PC-9 (cell line): ENCODE measurements around the gene ALG5. TPM values are rescaled to one million over a fixed set of nuclear protein-coding genes. Genes with fewer than 3 reads are reported as not detected.

Source experiments
- BruUV-seq: library from RNA; stranded (reverse); fragments of 400-500 nt; replicated peaks from 2 replicates; lab custom pipeline; 2021; lab: Mats Ljungman, UMichigan
- CTCF ChIA-PET: fragments of 300-600 bp; sonication (Branson Sonifier 250); formaldehyde crosslinking; loops from one replicate; lab custom pipeline; 2022; ENCODE audit warnings: antibody characterized with exemption; lab: Charles Lee
- POLR2A ChIA-PET: fragments of 300-600 bp; sonication (Branson Sonifier 250); formaldehyde crosslinking; loops from one replicate; lab custom pipeline; 2022; ENCODE audit warnings: antibody characterized with exemption; ENCODE audit not compliant: unreplicated experiment; lab: Charles Lee
- DNase-seq, 2 experiments: peaks; one replicate each; pipeline versions ENCODE4 v3.0.0 to v3.0.0-alpha.2; 2015 to 2022; ENCODE audit warnings: mixed read lengths in 1 of 2
- H2AFZ ChIP-seq: fragments of 200-600 bp; sonication (generic); 2 replicates; pipeline ENCODE4 v1.8.1; 2017; ENCODE audit warnings: antibody characterized with exemption
- H3F3A ChIP-seq: fragments of 200-600 bp; sonication (generic); 2 replicates; pipeline ENCODE4 v1.8.1; 2017; ENCODE audit warnings: antibody characterized with exemption, mild to moderate bottlenecking, low read depth; ENCODE audit not compliant: insufficient read depth
- H3K27ac ChIP-seq: fragments of 200-600 bp; sonication (generic); 2 replicates; pipeline ENCODE4 v1.6.1; 2016; ENCODE audit warnings: mixed run types
- H3K27me3 ChIP-seq: fragments of 200-600 bp; sonication (generic); 2 replicates; pipeline ENCODE4 v1.6.1; 2016; ENCODE audit warnings: low read depth, mixed run types; ENCODE audit not compliant: insufficient read depth
- H3K36me3 ChIP-seq: fragments of 200-600 bp; sonication (generic); 2 replicates; pipeline ENCODE4 v1.6.1; 2016; ENCODE audit warnings: low read depth, mixed run types
- H3K4me1 ChIP-seq: fragments of 200-600 bp; sonication (generic); replicated peaks from 2 replicates; pipeline ENCODE4 v1.6.1; 2016; ENCODE audit warnings: mixed run types; ENCODE audit not compliant: insufficient read depth
- H3K4me2 ChIP-seq: fragments of 200-600 bp; sonication (generic); 2 replicates; pipeline ENCODE4 v1.6.1; 2017; ENCODE audit warnings: mixed run types
- H3K4me3 ChIP-seq: fragments of 200-600 bp; sonication (generic); 2 replicates; pipeline ENCODE4 v1.6.1; 2016; ENCODE audit warnings: mixed run types
- H3K79me2 ChIP-seq: fragments of 200-600 bp; sonication (generic); 2 replicates; pipeline ENCODE4 v1.6.1; 2017; ENCODE audit warnings: low read depth, mixed run types
- H3K9me2 ChIP-seq: fragments of 200-600 bp; sonication (generic); 2 replicates; pipeline ENCODE4 v1.8.1; 2017; ENCODE audit warnings: mild to moderate bottlenecking; ENCODE audit not compliant: insufficient read depth
- H3K9me3 ChIP-seq: fragments of 200-600 bp; sonication (generic); 2 replicates; pipeline ENCODE4 v1.8.1; 2016; ENCODE audit warnings: low read depth; ENCODE audit not compliant: insufficient read depth
- H4K20me1 ChIP-seq: fragments of 200-600 bp; sonication (generic); 2 replicates; pipeline ENCODE4 v1.8.1; 2017; ENCODE audit not compliant: insufficient read depth
- EZH2 ChIP-seq: fragments of 200-600 bp; sonication (generic); IDR thresholded peaks from 2 replicates; pipeline ENCODE4 v1.8.0; 2017; ENCODE audit warnings: antibody characterized with exemption, low read depth
- intact Hi-C: fragments of 100-400 bp; cut with micrococcal nuclease; formaldehyde crosslinking; loops from one replicate; pipeline ENCODE4 v1.10.0; 2022; ENCODE audit not compliant: unreplicated experiment
- total RNA-seq: library from RNA; stranded (reverse); gene quantifications from 2 replicates; pipeline ENCODE4 v1.2.3, GENCODE V29; 2021
- TF ChIP-seq, protein P1 (sequence below): fragments of 200-600 bp; sonication (generic); conservative IDR thresholded peaks from 2 replicates; pipeline ENCODE4 v1.6.1; 2017; ENCODE audit warnings: mixed run types, antibody characterized with exemption, mild to moderate bottlenecking, moderate library complexity

ALG5 gene
- total RNA-seq, 1 experiment from 2014 or later: 18.8 TPM

DNA sequence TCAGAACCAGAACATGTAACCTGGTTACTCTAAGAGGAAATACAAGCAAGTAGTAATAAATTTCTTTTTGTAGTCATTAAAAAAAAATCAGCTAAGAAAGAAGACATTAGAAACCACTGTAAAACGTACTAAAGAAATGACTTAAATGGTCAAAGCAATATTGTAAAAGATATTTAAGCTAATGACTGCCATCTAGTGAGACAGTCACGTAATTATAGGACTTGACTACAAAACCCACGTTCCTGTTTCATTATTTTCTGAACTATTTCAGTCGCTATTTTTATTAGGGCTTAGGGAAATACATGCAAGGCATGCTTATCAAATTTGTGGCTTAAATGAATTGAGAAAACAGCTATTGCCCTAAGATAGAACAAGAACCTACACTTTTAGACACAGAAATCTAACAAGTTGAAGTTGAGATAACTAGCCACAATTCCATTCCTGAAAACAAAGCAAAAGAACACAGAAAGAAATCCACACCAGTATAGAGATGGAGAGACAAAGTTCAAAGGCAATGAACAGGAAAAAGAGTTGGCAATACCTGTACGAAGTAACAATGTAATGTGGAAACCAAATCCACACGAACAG is 17.9 kb downstream of the ALG5 start:
- H3K27ac ChIP-seq: no peak overlapping the region
- intact Hi-C loops: loop anchor here (5.0 kb wide), 4 partner anchors 124 to 699 kb away; partner anchors contain the start of gene SPART
- no peak overlapping the region for H3K4me2 ChIP-seq
- no peak for TF ChIP-seq EZH2
- TF ChIP-seq, protein P1, sequence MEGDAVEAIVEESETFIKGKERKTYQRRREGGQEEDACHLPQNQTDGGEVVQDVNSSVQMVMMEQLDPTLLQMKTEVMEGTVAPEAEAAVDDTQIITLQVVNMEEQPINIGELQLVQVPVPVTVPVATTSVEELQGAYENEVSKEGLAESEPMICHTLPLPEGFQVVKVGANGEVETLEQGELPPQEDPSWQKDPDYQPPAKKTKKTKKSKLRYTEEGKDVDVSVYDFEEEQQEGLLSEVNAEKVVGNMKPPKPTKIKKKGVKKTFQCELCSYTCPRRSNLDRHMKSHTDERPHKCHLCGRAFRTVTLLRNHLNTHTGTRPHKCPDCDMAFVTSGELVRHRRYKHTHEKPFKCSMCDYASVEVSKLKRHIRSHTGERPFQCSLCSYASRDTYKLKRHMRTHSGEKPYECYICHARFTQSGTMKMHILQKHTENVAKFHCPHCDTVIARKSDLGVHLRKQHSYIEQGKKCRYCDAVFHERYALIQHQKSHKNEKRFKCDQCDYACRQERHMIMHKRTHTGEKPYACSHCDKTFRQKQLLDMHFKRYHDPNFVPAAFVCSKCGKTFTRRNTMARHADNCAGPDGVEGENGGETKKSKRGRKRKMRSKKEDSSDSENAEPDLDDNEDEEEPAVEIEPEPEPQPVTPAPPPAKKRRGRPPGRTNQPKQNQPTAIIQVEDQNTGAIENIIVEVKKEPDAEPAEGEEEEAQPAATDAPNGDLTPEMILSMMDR: peak; percentile 74
- DNase-seq: no peak
- no peaks in the 10 kb centered on the region for H3K79me2 ChIP-seq
- ChIA-PET CTCF (interaction anchor here (0.7 to 1.0 kb wide), 2 partner anchors 123 to 160 kb away, joined by 3 read pairs; no protein-coding TSS in a partner anchor), POLR2A (interaction anchor here (0.6 kb wide), 1 partner anchor 94 kb away, joined by 3 read pairs; no protein-coding TSS in a partner anchor)
- H2AFZ ChIP-seq: no peak overlapping the region
- no peaks in the 10 kb centered on the region for H3K9me3 ChIP-seq
- no peaks in the 10 kb centered on the region for H4K20me1 ChIP-seq
- peaks cover 42% of the 10 kb centered on the region for H3K36me3 ChIP-seq
- H3K4me1 ChIP-seq: no peaks in the 10 kb centered on the region
- no peak overlapping the region for H3K4me3 ChIP-seq
- no peaks in the 10 kb centered on the region; the same call in 1 of the 2 replicates for H3F3A ChIP-seq
- no peaks in the 10 kb centered on the region for H3K27me3 ChIP-seq
- H3K9me2 ChIP-seq: no peaks in the 10 kb centered on the region
- no TSS peak for BruUV-seq

DNA sequence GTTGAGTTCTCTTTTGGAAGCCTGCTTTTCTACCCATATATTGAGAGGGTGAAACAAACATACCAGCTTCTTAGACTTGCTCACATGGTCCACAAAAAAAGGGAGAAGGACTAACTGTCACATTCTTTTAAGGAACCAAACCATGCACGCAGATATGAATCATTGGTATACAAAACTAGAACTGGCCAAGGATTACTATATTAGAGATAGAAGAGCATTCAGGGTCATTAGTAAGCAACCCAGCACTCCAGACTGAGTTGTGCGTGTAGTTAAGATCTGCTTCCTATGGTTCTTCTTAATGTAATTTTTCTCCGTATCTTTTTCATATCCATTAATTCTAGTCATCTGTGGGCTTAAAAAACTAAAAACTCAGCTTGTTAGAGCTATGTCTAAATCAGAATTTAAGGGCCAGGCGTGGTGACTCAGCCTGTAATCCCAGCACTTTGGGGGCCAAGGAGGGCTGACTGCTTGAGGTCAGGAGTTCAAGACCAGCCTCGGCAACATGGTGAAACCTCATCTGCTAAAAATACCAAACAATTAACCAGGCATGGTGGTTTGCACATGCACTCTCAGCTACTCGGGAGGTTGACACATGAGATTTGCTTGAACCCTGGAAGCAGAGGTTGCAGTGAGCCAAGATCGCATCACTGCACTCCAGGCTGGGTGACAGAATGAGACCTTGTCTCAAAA is 19.6 kb downstream of the ALG5 start:
- no peak for DNase-seq
- POLR2A ChIA-PET: no interaction called here

GRCh38 chr13:36975172-36975571 is 24.0 kb downstream of the ALG5 start:
- Histone ChIP-seq H4K20me1 (no peaks in the 10 kb centered on the region), H3K27me3 (no peaks in the 10 kb centered on the region), H3K27ac (no peak overlapping the region), H3K4me1 (no peaks in the 10 kb centered on the region), H3F3A (no peaks in the 10 kb centered on the region), H3K9me2 (no peaks in the 10 kb centered on the region), H3K79me2 (no peaks in the 10 kb centered on the region), H3K4me3 (no peak overlapping the region), H3K4me2 (no peak overlapping the region), H3K36me3 (peaks cover 48% of the 10 kb centered on the region), H3K9me3 (no peaks in the 10 kb centered on the region), H2AFZ (no peak overlapping the region)
- TF ChIP-seq, protein P1: no peak
- TF ChIP-seq EZH2: no peak
- POLR2A ChIA-PET: no interaction called here
- DNase-seq: no peak
- CTCF ChIA-PET: no interaction called here
- intact Hi-C loops: no loop called here
- BruUV-seq: no TSS peak

More for the DNA sequence above, 19.6 kb downstream of the ALG5 start:
- Histone ChIP-seq H3K4me3 (no peak overlapping the region), H3K36me3 (peaks cover 51% of the 10 kb centered on the region), H3K79me2 (no peaks in the 10 kb centered on the region), H4K20me1 (no peaks in the 10 kb centered on the region), H3K4me2 (no peak overlapping the region), H3K4me1 (no peaks in the 10 kb centered on the region), H3K9me3 (no peaks in the 10 kb centered on the region), H3K27me3 (no peaks in the 10 kb centered on the region), H3K27ac (no peak overlapping the region), H3K9me2 (no peaks in the 10 kb centered on the region), H2AFZ (no peak overlapping the region), H3F3A (no peaks in the 10 kb centered on the region; the same call in 1 of the 2 replicates)
- CTCF ChIA-PET: no interaction called here
- intact Hi-C loops: loop anchor here (5.0 kb wide), 4 partner anchors 122 to 697 kb away; partner anchors contain the start of gene SPART
- TF ChIP-seq, protein P1: no peak
- TF ChIP-seq EZH2: no peak
- no TSS peak for BruUV-seq
